ENCODE results near the gene SLC34A1. TPM values are rescaled to one million over a fixed set of nuclear protein-coding genes. Genes with fewer than 3 reads are reported as not detected.
"Not testable (repeated sequence)": the region's sequence is repeated elsewhere in the genome, so short reads cannot be mapped to it uniquely, and the experiment has no call there.

Gene SLC34A1
- total RNA-seq, 1 donor from 2014 or later, result 0.07 TPM

DNA sequence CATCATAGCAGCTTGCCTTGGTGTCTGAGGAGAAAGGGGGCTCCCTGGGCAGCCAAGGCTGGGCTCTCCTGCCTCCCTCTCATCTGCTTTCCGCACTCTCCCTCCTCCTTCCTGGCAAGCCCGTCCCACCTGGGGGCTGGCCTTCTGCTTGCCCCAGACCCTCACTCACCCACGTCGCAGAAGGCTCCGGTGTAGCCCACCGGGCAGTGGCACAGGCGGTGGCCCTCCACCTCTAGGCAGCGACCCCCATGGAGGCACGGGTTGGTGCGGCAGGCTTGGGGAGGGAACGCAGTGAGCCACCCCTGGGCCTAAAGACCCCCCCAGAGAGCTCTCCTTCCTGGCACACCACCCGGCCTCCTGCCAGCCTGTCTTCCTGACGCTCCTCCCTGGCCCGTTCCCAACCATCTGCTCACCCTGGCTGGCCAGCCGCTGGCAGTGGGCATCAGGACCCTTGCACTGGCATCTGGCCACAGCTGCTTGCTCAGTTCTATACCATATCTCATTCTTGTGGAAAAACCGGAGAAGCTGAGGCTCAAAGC, 20.5 kb downstream of the SLC34A1 start:
- intact Hi-C loops (cut with micrococcal nuclease), result loop anchor here (1.0 to 5.0 kb wide), 4 partner anchors 21 to 93 kb away; partner anchors contain the start of genes PDLIM7 and RGS14

DNA sequence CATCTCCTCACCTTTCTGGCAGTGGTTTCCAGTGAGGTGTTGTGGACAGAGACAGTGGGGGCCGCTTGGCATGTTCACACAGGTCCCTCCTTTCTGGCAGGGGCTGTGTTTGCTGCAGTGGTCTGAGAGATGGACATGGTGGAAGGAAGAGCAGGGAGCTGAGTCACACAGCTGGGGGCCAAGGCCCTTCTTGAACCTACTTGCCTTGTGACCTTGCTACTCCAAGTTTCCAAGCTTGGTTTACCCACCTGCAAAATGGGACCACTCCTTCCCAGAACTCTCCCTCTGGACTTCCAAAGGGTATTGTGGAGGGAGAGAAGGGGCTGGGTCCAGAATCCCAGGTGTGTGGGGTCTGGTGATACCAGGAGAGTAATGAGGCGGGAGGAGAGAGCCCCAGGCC, 21.1 kb downstream of the SLC34A1 start:
- intact Hi-C loops (cut with micrococcal nuclease), result no loop called here

DNA sequence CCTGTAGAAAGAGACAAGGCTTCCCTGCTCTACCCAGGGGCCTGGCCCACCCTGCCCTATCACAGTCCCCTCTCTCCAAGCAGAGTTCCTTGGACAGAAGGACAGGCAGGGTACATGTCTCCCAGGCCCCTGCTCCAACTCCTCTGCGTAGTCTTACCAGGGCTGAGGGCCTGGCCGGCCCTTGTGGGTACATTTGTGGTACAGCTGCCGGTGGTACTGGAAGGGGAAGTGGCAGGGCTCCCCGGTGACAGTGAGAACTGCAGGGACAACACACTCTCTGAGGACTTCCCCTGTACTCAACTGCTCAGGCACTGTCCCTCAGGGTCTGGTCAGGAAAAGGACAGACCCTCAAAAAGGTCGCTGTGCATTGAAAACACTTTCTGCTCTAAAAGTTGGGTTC, 21.6 kb downstream of the SLC34A1 start:
- intact Hi-C loops (cut with micrococcal nuclease), result no loop called here

DNA sequence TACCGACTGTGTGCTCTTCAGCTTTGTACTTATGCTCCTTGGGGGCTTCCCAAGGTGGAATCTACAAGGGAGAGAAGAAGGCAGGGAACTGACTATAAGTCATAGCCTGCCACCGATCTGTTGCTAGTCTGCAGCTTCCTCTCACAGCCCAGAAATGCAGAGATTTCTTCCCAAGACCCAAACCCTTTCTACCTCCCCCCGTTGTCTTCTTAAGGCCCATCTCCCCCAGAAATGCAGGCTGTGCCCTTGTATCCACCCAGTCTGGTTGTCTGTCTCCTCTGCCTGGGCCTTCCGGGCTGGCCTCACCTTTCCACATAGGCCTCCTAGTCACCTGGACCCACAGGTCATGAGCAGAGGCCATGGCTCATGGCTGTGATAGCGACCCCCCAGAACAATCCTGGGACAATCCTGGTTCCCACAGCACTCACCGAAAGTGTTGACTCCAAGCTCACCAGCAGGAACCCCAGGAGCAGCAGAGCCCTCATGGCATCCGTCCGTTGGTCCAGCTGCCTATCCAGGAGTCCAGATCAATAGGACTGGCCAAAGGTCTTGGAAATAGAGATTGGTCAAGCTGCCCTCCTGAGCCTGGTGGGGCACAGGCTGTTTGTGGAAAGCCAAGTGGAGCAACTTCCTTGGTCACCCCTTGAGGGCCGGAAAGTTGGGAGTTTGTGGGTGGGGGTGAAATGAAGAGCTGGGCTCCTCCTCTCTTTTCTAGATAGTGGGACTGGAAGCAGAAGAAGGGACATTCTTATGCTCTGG, 25.0 kb downstream of the SLC34A1 start, which contains the start of gene F12:
F12 (minus strand) TSS at position 522 of the 759 bp plus-strand sequence; CDS start at position 485, 37 bp downstream.
- intact Hi-C loops (cut with micrococcal nuclease), result no loop called here

DNA sequence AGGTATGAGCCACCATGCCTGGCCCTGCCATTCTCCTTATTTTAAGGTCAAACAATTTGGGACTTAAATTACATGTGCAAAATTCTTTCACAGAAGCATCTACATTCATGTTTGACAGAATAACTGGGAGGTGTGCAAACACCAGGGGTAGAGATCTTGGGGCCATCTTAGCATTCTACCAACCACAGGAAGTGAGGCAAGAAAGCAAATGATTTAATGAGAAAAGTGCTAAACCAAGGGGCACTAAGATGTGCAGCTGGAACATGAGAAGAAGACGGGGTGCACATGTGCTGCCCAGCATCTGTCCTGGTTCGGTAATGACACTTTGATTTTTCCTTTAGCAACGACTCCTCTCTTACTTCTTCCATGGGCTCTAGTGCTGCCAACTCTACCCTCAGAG, 26.3 kb downstream of the SLC34A1 start:
- intact Hi-C loops (cut with micrococcal nuclease), result no loop called here

DNA sequence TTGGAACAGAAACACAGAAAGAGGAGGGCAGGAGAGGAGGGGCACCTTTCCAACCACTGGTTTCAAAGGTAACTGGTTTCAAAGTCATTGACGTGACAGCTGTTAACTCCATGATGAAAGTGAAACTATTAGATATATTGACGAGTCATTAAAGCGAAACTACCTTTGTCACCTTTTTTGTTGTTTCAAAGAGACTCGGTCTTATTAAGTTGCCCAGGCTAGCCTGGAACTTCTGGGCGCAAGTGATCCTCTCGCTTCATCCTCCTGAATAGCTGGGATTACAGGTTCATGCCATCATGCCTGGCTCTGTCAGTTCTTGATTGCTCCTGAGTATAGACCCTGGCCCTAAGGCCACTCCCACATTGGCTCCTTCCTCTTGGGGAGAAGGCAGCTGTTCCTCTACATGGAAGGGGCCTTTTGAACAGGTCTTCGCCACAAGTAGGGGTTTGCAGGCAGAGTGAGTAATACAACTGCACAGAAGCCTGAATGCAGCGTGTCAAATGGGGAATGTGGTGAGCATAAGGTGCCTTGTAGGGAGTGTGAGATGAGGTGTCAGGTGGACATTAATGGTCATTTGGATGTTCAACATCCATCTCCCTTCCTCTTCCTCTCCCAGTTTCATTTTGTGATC, 28.5 kb downstream of the SLC34A1 start:
- intact Hi-C loops (cut with micrococcal nuclease), result no loop called here

DNA sequence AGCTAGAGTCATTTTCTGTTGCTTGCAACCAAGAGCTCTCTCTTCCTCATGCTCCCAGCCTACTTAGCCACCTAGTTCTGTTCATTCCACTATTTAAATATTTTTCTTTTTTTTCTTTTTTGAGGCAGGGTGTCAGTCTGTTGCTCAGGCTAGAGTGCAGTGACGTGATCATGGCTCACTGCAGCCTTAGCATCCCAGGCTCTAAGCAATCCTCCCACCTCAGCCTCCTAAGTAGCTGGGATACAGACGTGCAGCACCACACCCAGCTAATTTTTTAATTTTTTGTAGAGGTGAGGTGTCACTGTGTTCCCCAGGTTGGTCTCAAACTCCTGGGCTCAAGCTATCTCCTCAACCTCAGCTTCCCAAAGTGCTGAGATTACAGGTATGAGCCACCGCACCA, 30.2 kb downstream of the SLC34A1 start:
- intact Hi-C loops (cut with micrococcal nuclease), result no loop called here

DNA sequence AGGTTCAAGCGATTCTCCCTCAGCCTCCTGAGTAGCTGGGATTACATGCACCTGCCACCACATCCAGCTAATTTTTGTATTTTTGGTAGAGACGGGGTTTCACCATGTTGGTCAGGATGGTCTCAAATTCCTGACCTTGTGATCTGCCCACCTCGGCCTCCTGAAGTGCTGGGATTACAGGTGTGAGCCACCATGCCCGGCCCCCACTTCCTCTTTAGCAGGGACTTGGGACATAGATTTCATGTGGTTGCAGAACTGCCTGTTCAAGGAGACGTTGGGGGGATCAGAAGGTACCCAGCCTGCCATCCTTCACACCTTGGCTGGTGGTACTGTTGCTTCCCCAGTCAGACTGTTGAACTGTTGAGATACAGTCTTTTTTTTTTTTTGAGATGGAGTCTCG, 32.8 kb downstream of the SLC34A1 start:
- intact Hi-C loops (cut with micrococcal nuclease), result not testable (repeated sequence)

DNA sequence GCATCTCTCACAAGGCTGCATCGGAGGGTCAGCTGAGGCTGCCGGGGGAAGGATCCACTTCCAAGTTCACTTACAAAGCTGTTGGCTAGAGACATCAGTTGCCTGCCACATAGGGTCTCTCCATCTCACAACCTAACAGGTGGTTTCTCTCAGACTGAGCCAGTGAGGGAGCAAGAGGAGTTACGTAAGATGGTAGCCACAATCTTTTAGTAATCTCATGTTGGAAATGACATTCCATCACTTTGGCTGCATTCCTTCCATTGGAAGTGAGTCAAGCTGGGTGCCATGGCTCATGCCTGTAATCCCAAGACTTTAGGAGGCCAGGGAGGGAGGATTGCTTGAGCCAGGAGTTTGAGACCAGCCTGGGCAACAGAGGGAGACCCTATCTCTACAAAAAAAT, 34.8 kb downstream of the SLC34A1 start:
- intact Hi-C loops (cut with micrococcal nuclease), result no loop called here

DNA sequence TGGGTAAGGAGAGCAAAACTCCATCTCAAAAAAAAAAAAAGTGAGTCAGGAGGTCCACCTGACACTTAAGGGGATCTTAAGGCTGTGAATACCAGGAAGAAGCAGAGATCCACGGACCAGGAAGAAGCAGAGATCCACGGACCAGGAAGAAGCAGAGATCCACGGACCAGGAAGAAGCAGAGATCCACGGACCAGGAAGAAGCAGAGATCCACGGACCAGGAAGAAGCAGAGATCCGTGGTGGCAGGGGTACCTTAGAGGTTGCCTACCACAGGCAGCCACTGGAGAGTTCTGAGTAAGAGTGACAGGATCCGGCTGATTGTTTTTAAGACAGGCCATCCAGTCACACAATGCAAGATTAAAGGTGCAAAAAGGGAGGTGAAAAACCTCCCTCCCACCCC, 36.2 kb downstream of the SLC34A1 start:
- intact Hi-C loops (cut with micrococcal nuclease), result not testable (repeated sequence)

DNA sequence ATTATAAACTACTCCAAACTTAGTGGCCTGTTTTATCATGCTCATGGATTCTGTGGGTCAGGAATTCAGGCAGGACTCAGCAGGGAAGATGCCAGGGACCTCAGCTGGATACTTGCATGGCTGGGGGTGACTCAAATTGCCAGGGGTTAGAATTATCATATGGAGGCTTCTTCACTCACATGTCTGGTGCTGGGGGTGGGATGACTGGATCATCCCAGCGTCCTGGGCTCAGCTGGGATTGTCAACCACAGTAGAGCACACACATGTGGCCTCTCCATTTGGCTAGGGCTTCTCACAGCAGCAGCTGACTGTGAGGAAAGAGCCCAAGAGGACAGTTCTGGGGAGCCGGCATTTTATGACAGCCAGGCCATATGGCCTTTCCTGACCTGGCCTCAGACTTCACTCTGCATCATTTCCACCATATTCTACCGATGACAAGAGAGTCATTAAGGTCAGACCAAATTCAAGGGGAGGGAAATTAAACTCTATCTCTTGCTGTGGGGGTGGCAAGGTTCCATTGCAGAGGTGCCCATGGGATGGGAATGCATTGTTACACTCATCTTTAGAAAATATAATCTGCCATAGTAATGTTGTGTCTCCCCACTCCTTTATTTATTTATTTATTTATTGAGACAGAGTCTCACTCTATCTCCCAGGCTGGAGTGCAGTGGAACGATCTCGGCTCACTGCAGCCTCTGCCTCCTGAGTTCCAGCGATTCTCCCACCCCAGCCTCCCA, 37.0 kb downstream of the SLC34A1 start:
- intact Hi-C loops (cut with micrococcal nuclease), result no loop called here

DNA sequence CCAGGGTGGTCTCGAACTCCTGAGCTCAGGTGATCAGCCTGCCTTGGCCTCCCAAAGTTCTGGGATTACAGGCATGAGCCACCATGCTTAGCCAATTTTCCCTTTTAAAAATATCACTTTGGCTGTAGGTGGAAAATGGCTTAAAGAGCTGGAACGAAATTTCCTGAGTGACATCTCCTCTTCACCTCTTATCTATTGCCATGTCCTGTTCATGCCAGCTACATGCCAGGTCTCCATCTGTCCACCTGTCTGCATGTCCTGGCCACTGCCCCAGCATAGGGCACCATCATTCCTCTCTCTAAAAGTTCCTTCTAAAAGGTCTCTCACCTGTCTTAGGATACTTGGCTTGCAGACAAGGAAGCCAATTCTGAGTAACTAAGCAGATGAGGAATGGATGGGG, 39.4 kb downstream of the SLC34A1 start:
- intact Hi-C loops (cut with micrococcal nuclease), result no loop called here

DNA sequence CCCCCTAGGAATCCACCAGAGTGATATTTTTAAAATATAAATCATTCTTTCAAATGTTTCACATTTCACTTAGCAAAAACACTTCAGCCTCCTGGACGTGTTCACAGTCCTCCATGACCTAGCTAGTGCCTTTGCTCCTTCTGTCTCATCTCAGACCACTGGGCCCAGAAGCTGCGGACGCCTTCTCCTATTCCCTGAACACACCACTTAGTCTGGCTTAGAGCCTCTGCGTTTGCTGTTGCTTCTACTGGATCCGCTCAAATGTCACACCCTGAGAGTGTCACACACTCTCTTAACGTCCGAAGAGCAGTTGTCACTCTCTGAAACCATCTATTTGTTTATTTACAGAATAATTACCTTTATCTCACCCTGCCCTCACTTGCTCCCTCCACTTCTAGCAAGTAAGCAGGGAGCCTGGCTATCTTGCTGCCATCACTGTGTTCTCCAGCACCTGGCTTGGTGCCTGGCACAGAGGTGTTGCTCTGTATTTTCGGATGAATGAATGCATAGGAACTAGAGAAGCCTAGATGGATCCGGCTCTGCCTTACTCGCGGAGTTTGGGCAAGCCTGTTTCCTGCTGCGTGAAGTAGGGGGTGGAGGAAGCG, 41.1 kb downstream of the SLC34A1 start:
- intact Hi-C loops (cut with micrococcal nuclease), result loop anchor here (1.0 to 5.0 kb wide), 2 partner anchors 21 to 293 kb away; partner anchors contain the start of gene NSD1

DNA sequence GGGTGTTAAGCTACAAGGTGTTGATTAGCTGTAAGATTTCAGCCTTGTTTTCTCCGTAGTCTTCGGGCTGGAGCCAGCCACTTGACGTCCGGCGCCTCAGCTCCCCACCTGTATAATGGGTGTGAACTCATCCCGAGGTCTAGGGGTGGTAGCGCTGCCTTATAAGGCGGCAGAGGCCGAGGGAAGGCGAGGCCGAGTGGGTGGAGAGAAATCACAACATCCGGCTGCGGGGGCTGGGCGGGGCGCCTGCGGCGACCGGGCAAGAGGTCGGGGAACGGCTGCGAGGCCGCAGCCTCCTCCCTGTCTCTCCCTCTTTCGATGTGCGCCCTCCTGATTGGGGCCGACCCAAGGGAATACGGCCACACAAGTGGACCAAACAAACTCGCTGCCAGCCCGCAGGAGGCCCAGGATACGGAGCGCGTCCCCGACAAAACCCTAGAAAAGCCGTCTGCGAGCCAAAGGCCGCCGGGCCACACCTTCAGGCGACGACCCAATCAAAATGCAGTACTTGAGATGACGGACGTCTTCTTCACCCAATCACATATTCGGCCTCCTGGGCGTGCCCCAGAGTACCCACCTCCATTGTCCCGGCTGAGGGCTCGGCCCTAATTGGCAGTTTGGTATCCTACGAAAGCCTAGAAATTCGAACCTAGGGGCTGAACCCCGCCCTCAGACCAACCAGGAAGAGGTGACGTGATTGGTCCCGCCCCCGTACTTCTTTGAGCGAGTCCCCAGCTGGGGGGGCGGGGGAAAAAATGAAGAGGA, 41.7 kb downstream of the SLC34A1 start:
- intact Hi-C loops (cut with micrococcal nuclease), result loop anchor here (1.0 to 5.0 kb wide), 7 partner anchors 22 to 889 kb away; partner anchors contain the start of genes MXD3, NSD1, PDLIM7 and RNF44

DNA sequence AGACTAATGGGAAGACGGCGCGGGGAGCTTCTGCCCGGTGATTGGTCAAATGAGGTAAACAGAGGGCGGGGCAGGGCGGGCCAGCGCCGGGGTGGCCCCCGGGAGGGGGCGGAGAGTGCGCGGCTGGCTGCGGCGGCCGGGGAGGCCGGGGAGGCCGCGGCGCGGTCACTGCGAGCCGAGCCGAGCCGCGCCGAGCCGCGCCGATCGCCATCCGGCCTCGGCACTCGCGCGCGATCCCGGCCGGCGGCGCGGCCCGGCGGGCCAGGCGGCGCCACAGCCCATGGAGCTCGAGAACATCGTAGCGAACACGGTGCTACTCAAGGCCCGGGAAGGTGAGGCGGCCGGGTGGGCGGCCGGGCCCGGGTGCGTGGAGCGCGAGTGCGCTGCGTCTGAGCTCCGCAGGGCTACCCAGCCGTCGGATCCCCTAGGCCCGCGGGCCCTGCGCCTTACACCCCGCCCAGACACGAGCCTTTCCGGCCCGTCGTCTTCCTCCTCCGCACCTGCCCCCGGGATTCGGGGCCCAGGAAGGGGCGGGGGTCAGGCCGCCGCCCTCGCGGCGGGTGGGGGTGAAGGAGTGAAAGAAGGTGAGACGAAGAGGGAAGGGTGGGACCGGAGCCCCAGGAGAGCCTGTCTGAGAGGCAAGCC, 42.5 kb downstream of the SLC34A1 start, which contains the start of gene GRK6:
GRK6 (plus strand) TSS at position 111 of the 645 bp plus-strand sequence; CDS start at position 281, 170 bp downstream.
- intact Hi-C loops (cut with micrococcal nuclease), result loop anchor here (1.0 to 5.0 kb wide), 6 partner anchors 29 to 890 kb away; partner anchors contain the start of genes MXD3, NSD1, PDLIM7 and RNF44

DNA sequence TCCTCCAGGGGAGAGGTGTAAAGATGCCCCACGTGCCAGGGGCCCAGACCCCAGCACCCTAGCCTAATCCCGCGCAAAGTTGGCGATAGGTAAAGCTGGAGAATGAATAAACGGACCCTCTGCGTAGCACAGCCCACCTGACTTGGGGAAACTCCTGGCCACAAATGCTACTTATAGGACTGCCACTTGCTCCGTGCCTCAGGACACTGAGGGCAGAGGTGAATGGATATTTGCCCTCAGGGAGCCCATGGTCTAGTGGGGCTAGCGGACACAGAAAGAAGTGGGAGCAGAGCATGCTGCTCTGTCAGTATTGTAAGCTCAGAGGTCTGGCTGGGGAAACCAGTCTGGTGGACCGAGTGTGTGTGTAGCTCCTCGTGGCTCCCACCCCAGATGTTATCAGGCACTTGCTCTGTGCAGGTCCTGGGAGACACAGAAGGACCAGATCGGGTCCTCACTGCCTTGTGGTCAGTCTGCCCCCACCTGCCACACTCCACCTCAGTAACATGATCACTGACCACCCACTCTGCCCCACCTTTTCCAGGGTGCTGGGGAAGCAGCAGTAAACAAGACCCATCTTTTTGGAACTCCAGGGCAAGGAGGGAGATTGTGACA, 43.1 kb downstream of the SLC34A1 start:
- intact Hi-C loops (cut with micrococcal nuclease), result loop anchor here (2.0 to 5.0 kb wide), 2 partner anchors 295 to 891 kb away; partner anchors contain the start of genes NSD1 and RNF44

DNA sequence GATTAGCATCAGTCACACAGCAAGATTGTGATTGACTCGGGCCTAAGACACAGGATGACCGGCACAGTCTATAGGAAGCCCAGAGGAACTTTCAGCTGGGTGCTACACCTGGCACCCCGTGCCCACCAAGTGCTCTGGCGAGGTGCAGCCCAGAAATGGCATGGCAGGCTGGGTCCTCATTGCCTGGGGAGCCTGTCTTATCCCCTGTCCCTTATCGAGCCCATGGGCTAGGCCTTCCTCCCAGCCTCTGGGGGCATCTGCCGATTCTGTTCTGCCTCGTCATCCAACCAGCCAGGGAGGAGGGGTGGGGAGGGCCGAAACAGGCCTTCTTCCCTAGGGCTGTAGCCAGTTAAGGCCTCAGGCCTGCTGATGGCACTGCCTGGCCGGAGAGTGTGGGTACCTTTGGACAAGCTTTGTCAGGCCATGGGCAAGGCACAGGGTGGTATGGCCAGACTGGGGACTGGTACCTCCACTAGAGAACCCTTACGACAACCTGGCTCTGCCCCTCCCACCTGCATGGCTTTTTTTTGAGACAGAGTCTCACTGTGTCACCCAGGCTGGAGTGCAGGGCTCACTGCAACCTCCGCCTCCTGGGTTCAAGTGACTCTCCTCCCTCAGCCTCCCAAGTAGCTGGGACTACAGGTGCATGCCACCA, 43.8 kb downstream of the SLC34A1 start:
- intact Hi-C loops (cut with micrococcal nuclease), result loop anchor here (2.0 to 5.0 kb wide), 2 partner anchors 296 to 891 kb away; partner anchors contain the start of genes NSD1 and RNF44

DNA sequence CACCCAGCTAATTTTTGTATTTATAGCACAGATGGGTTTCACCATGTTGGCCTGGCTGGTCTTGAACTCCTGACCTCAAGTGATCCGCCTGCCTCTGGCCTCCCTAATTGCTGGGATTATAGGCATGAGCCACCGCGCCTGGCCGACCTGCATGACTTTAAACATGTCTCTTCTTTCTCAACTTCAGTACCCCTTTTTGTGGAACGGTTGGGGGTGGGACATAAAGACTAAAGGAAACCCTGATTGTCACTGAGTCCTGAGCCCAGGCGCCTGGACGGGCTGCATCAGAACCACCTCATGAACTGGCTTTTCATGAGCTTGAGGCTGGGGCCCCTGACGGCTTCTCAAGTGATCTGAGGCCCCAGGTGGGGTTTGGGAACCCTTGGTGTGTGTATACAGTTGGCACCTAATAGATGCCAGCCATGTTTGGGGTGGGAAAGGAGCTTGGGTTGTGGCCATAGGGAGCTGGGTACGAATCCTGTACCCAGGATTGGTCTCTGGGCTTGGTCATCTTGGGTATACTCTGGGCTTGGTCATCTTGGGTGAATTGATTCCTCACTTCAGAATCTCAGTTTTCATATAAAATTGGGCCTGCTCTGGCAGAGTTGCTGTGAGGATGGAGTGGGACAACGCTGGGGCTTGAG, 44.5 kb downstream of the SLC34A1 start:
- intact Hi-C loops (cut with micrococcal nuclease), result loop anchor here (5.0 kb wide), 1 partner anchor 296 kb away; the partner anchor contains the start of gene NSD1

Data from T-helper 2 cell treated with Interferon-gamma antibody and Interleukin-4, amounts not matched to agents 100 ng/mL and 5 ng/mL, for 36 hours (primary cell).